Skeletal muscle tissue (tissue), 4 donors: ENCODE results near the gene DPH3. TPM values are rescaled to one million over a fixed set of nuclear protein-coding genes. Genes with fewer than 3 reads are reported as not detected.

ENCODE experiments used
- H3K27ac ChIP-seq: one replicate; pipeline ENCODE4 v1.7.0; 2013; ENCODE audit warnings: mild to moderate bottlenecking, low read depth, low read length, inconsistent platforms
- H3K27me3 ChIP-seq, 3 donors: one replicate each; pipeline ENCODE4 v1.7.0; 2013; ENCODE audit warnings: low read length in 3 of 3; ENCODE audit not compliant: control insufficient read depth in 3 of 3, insufficient read depth in 3 of 3
- H3K36me3 ChIP-seq, 3 donors: one replicate each; pipeline ENCODE4 v1.7.0; 2013; ENCODE audit warnings: low read length in 3 of 3; ENCODE audit not compliant: control insufficient read depth in 3 of 3, insufficient read depth in 3 of 3
- H3K4me1 ChIP-seq, 3 donors: one replicate each; pipeline ENCODE4 v1.7.0; 2013; ENCODE audit warnings: low read length in 3 of 3, mild to moderate bottlenecking in 3 of 3; ENCODE audit not compliant: control insufficient read depth in 3 of 3, insufficient read depth in 3 of 3
- H3K4me3 ChIP-seq, 3 donors: one replicate each; pipeline ENCODE4 v1.7.0; 2013; ENCODE audit warnings: low read length in 3 of 3
- H3K9ac ChIP-seq, 3 donors: one replicate each; pipeline ENCODE4 v1.7.0; 2013; ENCODE audit warnings: low read length in 3 of 3, mild to moderate bottlenecking in 3 of 3, moderate library complexity in 2 of 3, low read depth in 1 of 3
- H3K9me3 ChIP-seq, 3 donors: one replicate each; pipeline ENCODE4 v1.7.0; 2013; ENCODE audit warnings: low read length in 3 of 3; ENCODE audit not compliant: control insufficient read depth in 3 of 3
- total RNA-seq: library from RNA; depleted of rRNA; stranded (reverse); fragments of >200 nt; gene quantifications from one replicate; pipeline ENCODE4 v1.2.3, GENCODE V29; 2014
- donor health status: Osteomylitis.

Gene DPH3
- total RNA-seq, 1 donor from 2014 or later: 17.7 TPM

DNA sequence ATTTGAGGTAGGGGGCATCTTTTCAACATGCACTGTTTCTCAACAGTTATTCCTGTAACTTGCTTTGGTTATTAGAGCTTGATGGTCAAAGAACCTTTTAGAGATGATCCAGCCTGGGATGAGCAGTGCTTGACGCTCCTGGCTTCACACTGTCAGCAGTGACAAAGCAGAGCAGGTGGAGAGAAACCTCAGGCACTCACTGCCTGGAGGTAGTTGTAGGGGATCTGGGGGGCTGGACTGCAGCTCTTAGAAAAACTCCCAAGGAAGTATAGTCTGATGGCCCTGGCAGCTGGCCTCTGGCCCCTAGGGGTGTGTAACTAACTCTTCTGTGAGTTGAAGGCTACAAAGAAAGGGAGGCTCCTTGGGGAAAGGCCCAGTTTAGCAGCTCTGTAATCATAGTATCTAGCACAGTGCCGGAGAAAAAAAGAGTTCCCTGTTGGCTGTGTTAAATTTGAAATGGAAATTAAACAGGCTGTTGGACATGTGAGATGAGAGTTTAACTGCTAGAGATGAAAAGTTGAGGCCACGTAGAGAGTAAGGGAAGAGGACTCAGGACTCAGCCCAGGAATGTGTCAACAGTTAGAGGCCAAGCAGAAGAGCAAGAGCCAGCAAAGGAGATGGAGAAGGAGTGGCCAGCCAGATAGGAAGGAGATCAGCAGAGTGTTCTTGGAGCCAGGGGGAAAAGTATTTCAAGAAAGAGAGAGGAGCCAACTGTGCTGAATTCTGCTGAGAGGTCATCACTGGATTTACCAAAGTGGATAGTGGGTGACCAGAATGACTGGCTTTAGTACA lies 14.5 kb upstream of the DPH3 start:
- Histone ChIP-seq H3K27ac (peak overlapping the region; percentile 61), H3K36me3 (peaks cover 8 to 9% (median 8%) of the 10 kb centered on the region in 3 donors), H3K4me1 (peaks cover 20 to 35% (median 27%) of the 10 kb centered on the region in 3 donors), H3K27me3 (no peaks in the 10 kb centered on the region), H3K9ac (peak overlapping the region in 1 of 3 donors; percentile 46), H3K4me3 (no peak overlapping the region), H3K9me3 (no peaks in the 10 kb centered on the region)

GRCh38 chr3:16277471-16277870 lies 12.7 kb upstream of the DPH3 start:
- H3K9ac ChIP-seq: no peak overlapping the region

GRCh38 chr3:16273867-16274266 lies 9.1 kb upstream of the DPH3 start:
- Histone ChIP-seq H3K4me1 (peaks cover 18 to 20% (median 20%) of the 10 kb centered on the region in 3 donors), H3K9ac (no peak overlapping the region), H3K9me3 (no peaks in the 10 kb centered on the region), H3K36me3 (peaks cover 18 to 34% (median 21%) of the 10 kb centered on the region in 3 donors), H3K4me3 (no peak overlapping the region), H3K27me3 (no peaks in the 10 kb centered on the region), H3K27ac (no peak overlapping the region)

More at GRCh38 chr3:16277471-16277870, 12.7 kb upstream of the DPH3 start:
- Histone ChIP-seq H3K36me3 (peaks cover 7 to 9% (median 8%) of the 10 kb centered on the region in 3 donors), H3K27ac (no peak overlapping the region), H3K4me3 (no peak overlapping the region), H3K4me1 (peaks cover 20 to 35% (median 27%) of the 10 kb centered on the region in 3 donors), H3K9me3 (no peaks in the 10 kb centered on the region), H3K27me3 (no peaks in the 10 kb centered on the region)

DNA sequence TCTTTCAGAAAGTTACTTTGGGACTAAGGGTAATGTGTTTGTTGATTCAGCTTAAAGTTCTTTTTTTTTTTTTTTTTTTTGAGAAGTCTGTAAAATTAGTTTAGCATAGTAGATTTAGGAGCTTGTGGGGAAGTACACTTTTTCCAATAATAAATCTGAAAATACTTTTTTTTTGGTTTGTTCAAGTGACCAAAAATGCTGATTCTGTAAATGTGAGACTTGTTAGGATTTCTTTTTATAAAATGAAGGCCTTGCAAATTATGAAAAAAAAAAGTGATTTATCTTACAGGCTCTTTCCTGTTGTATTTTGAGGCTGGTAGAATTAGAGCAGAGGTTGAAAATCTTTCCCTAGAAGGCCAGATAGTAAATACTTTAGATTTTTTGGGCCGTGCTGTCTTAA lies 7.8 kb upstream of the DPH3 start:
- no peaks in the 10 kb centered on the region for H3K9me3 ChIP-seq
- peaks cover 5 to 17% (median 7%) of the 10 kb centered on the region in 3 donors for H3K4me1 ChIP-seq
- peaks cover 18 to 34% (median 21%) of the 10 kb centered on the region in 3 donors for H3K36me3 ChIP-seq
- H3K9ac ChIP-seq: no peak overlapping the region
- H3K27me3 ChIP-seq: no peaks in the 10 kb centered on the region
- no peak overlapping the region for H3K4me3 ChIP-seq
- no peak overlapping the region for H3K27ac ChIP-seq

DNA sequence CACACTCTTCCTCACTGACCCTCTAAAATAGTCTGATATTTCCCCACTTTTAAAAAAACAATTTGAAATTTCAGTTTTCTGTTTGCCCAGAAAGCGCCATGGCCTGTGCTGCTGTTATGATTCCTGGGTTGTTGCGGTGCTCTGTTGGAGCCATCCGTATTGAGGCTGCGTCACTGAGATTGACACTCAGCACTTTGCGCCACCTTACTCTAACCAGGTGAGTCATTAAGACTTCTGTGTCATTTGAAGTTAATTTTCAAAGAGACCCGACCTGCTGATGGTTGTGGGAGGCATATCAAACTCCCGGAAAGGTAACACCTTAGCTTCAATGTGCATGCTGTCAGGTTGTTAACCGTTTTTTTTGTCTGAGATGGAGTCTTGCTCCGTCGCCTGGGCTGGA lies 6.1 kb upstream of the DPH3 start:
- no peaks in the 10 kb centered on the region for H3K9me3 ChIP-seq
- peaks cover 14 to 34% (median 16%) of the 10 kb centered on the region in 3 donors for H3K36me3 ChIP-seq
- H3K27ac ChIP-seq: no peak overlapping the region
- H3K4me1 ChIP-seq: peaks cover 14 to 24% (median 16%) of the 10 kb centered on the region in 3 donors
- H3K4me3 ChIP-seq: no peak overlapping the region
- no peak overlapping the region for H3K9ac ChIP-seq
- no peaks in the 10 kb centered on the region for H3K27me3 ChIP-seq

- Histone ChIP-seq H3K36me3 (peaks cover 8 to 24% (median 11%) of the 10 kb centered on the region in 3 donors), H3K9me3 (no peaks in the 10 kb centered on the region), H3K4me3 (peak overlapping the region; percentile 8 to 92 (median 31)), H3K27me3 (no peaks in the 10 kb centered on the region), H3K9ac (peak overlapping the region; percentile 35 to 97 (median 92)), H3K27ac (peak overlapping the region; percentile 85), H3K4me1 (peaks cover 30 to 38% (median 35%) of the 10 kb centered on the region in 3 donors)
Observed at GRCh38 chr3:16266714-16267113, 2.0 kb upstream of the DPH3 start.

GRCh38 chr3:16265455-16265786 lies 678 bp upstream of the DPH3 start:
- Histone ChIP-seq H3K4me3 (peak overlapping the region; percentile 88 to 99 (median 92)), H3K9me3 (no peaks in the 10 kb centered on the region), H3K36me3 (peaks cover 0 to 19% (median 6%) of the 10 kb centered on the region in 3 donors), H3K9ac (peak overlapping the region; percentile 92 to 98 (median 97)), H3K27me3 (no peaks in the 10 kb centered on the region), H3K4me1 (peaks cover 30 to 38% (median 35%) of the 10 kb centered on the region in 3 donors), H3K27ac (peak overlapping the region; percentile 85)

DNA sequence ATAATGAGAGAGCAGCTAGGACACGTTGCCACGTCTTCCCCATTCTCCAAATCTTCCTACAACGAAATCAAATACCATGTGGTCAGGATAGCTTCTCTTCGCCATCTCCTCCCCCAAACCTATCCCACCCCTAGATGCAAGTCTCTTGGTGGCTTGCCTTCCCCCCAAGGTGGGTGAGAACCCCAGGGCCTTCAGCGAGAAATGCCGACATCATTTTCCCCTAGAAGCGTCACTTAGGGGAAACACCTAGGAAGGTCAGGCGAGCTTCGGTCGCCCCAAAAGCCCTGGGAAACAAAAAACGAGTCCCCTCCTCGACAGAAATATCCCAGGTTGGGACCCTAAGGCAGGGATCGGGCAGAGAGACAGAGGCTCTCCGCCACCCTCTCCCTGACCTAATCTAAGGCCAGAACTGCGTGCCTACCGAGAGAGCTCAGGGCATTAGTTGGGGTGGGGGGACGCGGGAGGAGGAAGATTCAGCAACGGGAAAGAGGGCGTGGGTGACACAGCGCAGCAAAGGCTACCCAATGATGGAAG lies 502 bp downstream of the DPH3 start:
- no peaks in the 10 kb centered on the region for H3K9me3 ChIP-seq
- peak overlapping the region; percentile 85 for H3K27ac ChIP-seq
- H3K27me3 ChIP-seq: no peaks in the 10 kb centered on the region
- peak overlapping the region; percentile 88 to 99 (median 93) for H3K4me3 ChIP-seq
- H3K36me3 ChIP-seq: peaks cover 0 to 19% (median 6%) of the 10 kb centered on the region in 3 donors
- peak overlapping the region; percentile 86 to 95 (median 90) for H3K9ac ChIP-seq
- peaks cover 30 to 38% (median 35%) of the 10 kb centered on the region in 3 donors for H3K4me1 ChIP-seq

- peaks cover 31 to 34% (median 34%) of the 10 kb centered on the region in 3 donors for H3K4me1 ChIP-seq
- H3K9me3 ChIP-seq: no peaks in the 10 kb centered on the region
- H3K4me3 ChIP-seq: no peak overlapping the region
- H3K9ac ChIP-seq: no peak overlapping the region
- H3K27me3 ChIP-seq: no peaks in the 10 kb centered on the region
- H3K27ac ChIP-seq: no peak overlapping the region
- H3K36me3 ChIP-seq: peaks cover 2 to 22% (median 6%) of the 10 kb centered on the region in 3 donors
Observed at GRCh38 chr3:16262174-16262573, 2.6 kb downstream of the DPH3 start.

DNA sequence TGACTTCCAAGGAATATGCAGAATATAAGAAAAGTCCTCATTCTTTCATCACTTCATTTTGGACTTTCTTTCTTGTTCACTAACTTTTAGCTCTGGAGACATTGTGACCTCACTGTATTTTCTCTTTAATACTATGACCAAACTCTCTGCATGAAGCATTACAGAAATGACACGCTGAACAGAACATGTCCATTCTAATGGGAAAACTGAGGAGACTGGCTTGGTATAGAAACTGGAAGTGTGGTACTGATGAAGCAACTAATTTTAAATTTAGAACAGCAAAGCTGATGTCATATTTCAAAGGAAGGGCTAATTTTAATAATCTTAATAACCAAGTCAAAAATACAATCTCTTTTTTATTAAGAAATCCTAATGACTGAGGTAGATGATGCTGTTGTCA lies 4.7 kb downstream of the DPH3 start:
- no peak overlapping the region for H3K9ac ChIP-seq
- H3K4me1 ChIP-seq: peaks cover 14 to 25% (median 21%) of the 10 kb centered on the region in 3 donors
- H3K9me3 ChIP-seq: no peaks in the 10 kb centered on the region
- peaks cover 2 to 22% (median 6%) of the 10 kb centered on the region in 3 donors for H3K36me3 ChIP-seq
- H3K27me3 ChIP-seq: no peaks in the 10 kb centered on the region
- no peak overlapping the region for H3K27ac ChIP-seq
- no peak overlapping the region for H3K4me3 ChIP-seq
